Measurements from ENCODE around the gene MAP2K6.

DNA sequence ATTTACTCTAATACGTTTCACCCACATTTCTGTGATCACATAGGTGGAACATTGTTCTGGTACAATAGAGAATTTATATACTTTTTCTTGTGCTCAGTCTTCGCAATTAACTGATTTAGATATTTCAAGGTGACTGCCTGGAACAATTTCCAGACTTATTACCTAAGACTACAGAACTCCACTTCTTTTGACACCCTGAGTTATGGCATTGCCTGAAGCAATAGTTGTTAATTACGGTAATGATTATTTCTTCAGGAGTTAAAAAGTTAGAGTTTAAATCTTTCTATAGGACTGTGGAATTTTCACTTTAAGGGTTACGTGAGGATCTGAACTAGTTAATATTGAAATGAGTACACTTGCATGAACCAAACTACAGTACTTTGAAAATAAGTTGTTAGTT lies 74.8 kb downstream of the MAP2K6 start:
- TF ChIP-seq SUZ12 (IDR thresholded peaks at IDR 0.05) (no peak), ELF4 (IDR thresholded peaks at IDR 0.05) (no peak), FOXM1 (IDR thresholded peaks at IDR 0.05; ENCODE audit: borderline replicate concordance) (no peak), ARNT (IDR thresholded peaks at IDR 0.05) (no peak), TARDBP (IDR thresholded peaks at IDR 0.05) (no peak), L3MBTL2 (conservative IDR thresholded peaks at IDR 0.05) (no peak), SP1 (IDR thresholded peaks at IDR 0.05) (no peak)
